Measurements from ENCODE around the gene CEP41. TPM values are rescaled to one million over a fixed set of nuclear protein-coding genes. Genes with fewer than 3 reads are reported as not detected.

Gene CEP41
- total and polyA plus RNA-seq, 2 experiments from 2014 or later, result 17.4 to 25.0 TPM

- H3K4me2 ChIP-seq, result no peak overlapping the region
- H3K9me2 ChIP-seq (ENCODE audit: insufficient read depth), result no peaks in the 10 kb centered on the region
- no peak for DNase-seq (ENCODE audit: low spot score)
- ATAC-seq, result no peak
- Mint-ChIP-seq H3K27me3 (ENCODE audit: insufficient read depth, low read depth, poor library complexity) (peaks cover 5% of the 10 kb centered on the region), H3K27ac (no peak overlapping the region; the same call in 1 of the 2 replicates), H3K4me1 (peaks cover 20% of the 10 kb centered on the region), H3K36me3 (ENCODE audit: low read depth) (no peaks in the 10 kb centered on the region), H3K4me3 (no peak overlapping the region), H3K9me3 (no peaks in the 10 kb centered on the region)
- no peaks in the 10 kb centered on the region for H3K36me3 ChIP-seq (ENCODE audit: insufficient read depth)
- H3K4me1 ChIP-seq (ENCODE audit: insufficient read depth), result peaks cover 9% of the 10 kb centered on the region; the same call in 1 of the 2 replicates
- no peak overlapping the region for H3K27ac ChIP-seq (ENCODE audit: low read depth)
- no peaks in the 10 kb centered on the region for H3F3A ChIP-seq (replicated peaks; ENCODE audit: low read depth)
- TF ChIP-seq NANOG (IDR thresholded peaks at IDR 0.05; ENCODE audit: borderline replicate concordance) (no peak), ZNF331 (CRISPR knock-in tag; IDR thresholded peaks at IDR 0.05; ENCODE audit: low read depth) (no peak), CTCF (conservative IDR thresholded peaks at IDR 0.05; ENCODE audit: low read depth in 2 of 2) (no peak), POLR2AphosphoS5 (IDR thresholded peaks at IDR 0.05; ENCODE audit: low read depth) (no peak)
- TF ChIP-seq, protein P1, sequence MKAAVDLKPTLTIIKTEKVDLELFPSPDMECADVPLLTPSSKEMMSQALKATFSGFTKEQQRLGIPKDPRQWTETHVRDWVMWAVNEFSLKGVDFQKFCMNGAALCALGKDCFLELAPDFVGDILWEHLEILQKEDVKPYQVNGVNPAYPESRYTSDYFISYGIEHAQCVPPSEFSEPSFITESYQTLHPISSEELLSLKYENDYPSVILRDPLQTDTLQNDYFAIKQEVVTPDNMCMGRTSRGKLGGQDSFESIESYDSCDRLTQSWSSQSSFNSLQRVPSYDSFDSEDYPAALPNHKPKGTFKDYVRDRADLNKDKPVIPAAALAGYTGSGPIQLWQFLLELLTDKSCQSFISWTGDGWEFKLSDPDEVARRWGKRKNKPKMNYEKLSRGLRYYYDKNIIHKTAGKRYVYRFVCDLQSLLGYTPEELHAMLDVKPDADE (IDR thresholded peaks at IDR 0.05), result no peak
- TF ChIP-seq, protein P2, sequence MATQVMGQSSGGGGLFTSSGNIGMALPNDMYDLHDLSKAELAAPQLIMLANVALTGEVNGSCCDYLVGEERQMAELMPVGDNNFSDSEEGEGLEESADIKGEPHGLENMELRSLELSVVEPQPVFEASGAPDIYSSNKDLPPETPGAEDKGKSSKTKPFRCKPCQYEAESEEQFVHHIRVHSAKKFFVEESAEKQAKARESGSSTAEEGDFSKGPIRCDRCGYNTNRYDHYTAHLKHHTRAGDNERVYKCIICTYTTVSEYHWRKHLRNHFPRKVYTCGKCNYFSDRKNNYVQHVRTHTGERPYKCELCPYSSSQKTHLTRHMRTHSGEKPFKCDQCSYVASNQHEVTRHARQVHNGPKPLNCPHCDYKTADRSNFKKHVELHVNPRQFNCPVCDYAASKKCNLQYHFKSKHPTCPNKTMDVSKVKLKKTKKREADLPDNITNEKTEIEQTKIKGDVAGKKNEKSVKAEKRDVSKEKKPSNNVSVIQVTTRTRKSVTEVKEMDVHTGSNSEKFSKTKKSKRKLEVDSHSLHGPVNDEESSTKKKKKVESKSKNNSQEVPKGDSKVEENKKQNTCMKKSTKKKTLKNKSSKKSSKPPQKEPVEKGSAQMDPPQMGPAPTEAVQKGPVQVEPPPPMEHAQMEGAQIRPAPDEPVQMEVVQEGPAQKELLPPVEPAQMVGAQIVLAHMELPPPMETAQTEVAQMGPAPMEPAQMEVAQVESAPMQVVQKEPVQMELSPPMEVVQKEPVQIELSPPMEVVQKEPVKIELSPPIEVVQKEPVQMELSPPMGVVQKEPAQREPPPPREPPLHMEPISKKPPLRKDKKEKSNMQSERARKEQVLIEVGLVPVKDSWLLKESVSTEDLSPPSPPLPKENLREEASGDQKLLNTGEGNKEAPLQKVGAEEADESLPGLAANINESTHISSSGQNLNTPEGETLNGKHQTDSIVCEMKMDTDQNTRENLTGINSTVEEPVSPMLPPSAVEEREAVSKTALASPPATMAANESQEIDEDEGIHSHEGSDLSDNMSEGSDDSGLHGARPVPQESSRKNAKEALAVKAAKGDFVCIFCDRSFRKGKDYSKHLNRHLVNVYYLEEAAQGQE (IDR thresholded peaks at IDR 0.05; ENCODE audit: unreplicated experiment), result no peak
- H3K79me2 ChIP-seq (replicated peaks; ENCODE audit: insufficient read depth), result no peaks in the 10 kb centered on the region
- H3K27me3 ChIP-seq (ENCODE audit: insufficient read depth), result no peaks in the 10 kb centered on the region
- peak overlapping the region; percentile 77 for H2AFZ ChIP-seq
- H3K4me3 ChIP-seq, result no peak overlapping the region
- no peaks in the 10 kb centered on the region for H4K20me1 ChIP-seq (replicated peaks; ENCODE audit: insufficient read depth)
Observed at GRCh38 chr7:130473876-130474275, 33.1 kb upstream of the CEP41 start.

- Histone ChIP-seq H3F3A (replicated peaks; ENCODE audit: low read depth) (no peaks in the 10 kb centered on the region), H3K79me2 (replicated peaks; ENCODE audit: insufficient read depth) (no peaks in the 10 kb centered on the region), H3K36me3 (ENCODE audit: insufficient read depth) (no peaks in the 10 kb centered on the region), H3K4me2 (no peak overlapping the region), H4K20me1 (replicated peaks; ENCODE audit: insufficient read depth) (no peaks in the 10 kb centered on the region), H3K27ac (ENCODE audit: low read depth) (no peak overlapping the region), H3K27me3 (ENCODE audit: insufficient read depth) (no peaks in the 10 kb centered on the region), H3K4me1 (ENCODE audit: insufficient read depth) (peaks cover 9% of the 10 kb centered on the region; the same call in 1 of the 2 replicates), H3K4me3 (no peak overlapping the region), H3K9me2 (ENCODE audit: insufficient read depth) (no peaks in the 10 kb centered on the region), H2AFZ (peak overlapping the region; percentile 77)
- Mint-ChIP-seq H3K4me1 (peaks cover 20% of the 10 kb centered on the region), H3K36me3 (ENCODE audit: low read depth) (no peaks in the 10 kb centered on the region), H3K9me3 (no peaks in the 10 kb centered on the region), H3K4me3 (no peak overlapping the region), H3K27me3 (ENCODE audit: insufficient read depth, low read depth, poor library complexity) (peaks cover 5% of the 10 kb centered on the region), H3K27ac (no peak overlapping the region)
- TF ChIP-seq POLR2AphosphoS5 (IDR thresholded peaks at IDR 0.05; ENCODE audit: low read depth) (no peak), EZH2 (IDR thresholded peaks at IDR 0.05; ENCODE audit: low read depth, unreplicated experiment) (no peak)
- ATAC-seq (no peak), DNase-seq (ENCODE audit: low spot score) (no peak)
Observed at GRCh38 chr7:130473289-130473688, 32.5 kb upstream of the CEP41 start.

Data from GM23338 (cell line).